ENCODE measurements around the gene PDGFA.

- no peak for TF ChIP-seq CTCF (IDR thresholded peaks at IDR 0.05; ENCODE audit: low read depth, low read length, poor library complexity, severe bottlenecking)
- TF ChIP-seq EZH2phosphoT487 (IDR thresholded peaks at IDR 0.05; ENCODE audit: borderline replicate concordance, low read length) = no peak
Measured at GRCh38 chr7:472640-472957, 47.0 kb downstream of the PDGFA start.

Measured in DOHH2 (cell line).